ENCODE measurements around the gene ANGPT4. TPM values are rescaled to one million over a fixed set of nuclear protein-coding genes. Genes with fewer than 3 reads are reported as not detected.

ANGPT4 gene
- not detected in 2 replicates for total RNA-seq

GRCh38 chr20:916125-916799 is at the start of gene ANGPT4:
ANGPT4 (minus strand) TSS chr20:916334; CDS start chr20:916214, 120 bp downstream.

GRCh38 chr20:833450-834150 is 82.5 kb downstream of the ANGPT4 start, which contains the start of gene FAM110A:
FAM110A (plus strand) TSS chr20:833715; CDS start chr20:844805, 11,090 bp downstream.

Other genes with a start within 250 kb of the ANGPT4 start
- not detected in 2 replicates for gene SCRT2, start 240.5 kb downstream of the ANGPT4 start, total RNA-seq
- not detected in 2 replicates for gene SLC52A3, start 147.8 kb downstream of the ANGPT4 start, total RNA-seq
- 1.2 and 1.9 TPM in 2 replicates for gene FAM110A, start 82.6 kb downstream of the ANGPT4 start, total RNA-seq
- gene RSPO4, start 86.0 kb upstream of the ANGPT4 start, total RNA-seq: not detected in 2 replicates
- 16.4 and 19.1 TPM in 2 replicates for gene PSMF1, start 202.3 kb upstream of the ANGPT4 start, total RNA-seq